SU-DHL-6 (cell line): ENCODE data around the gene SERP1.

ENCODE experiments used
- H2AFZ ChIP-seq: fragments of 200-600 bp; sonication (generic); 2 replicates; pipeline ENCODE4 v1.6.1; 2014; ENCODE audit warnings: low read depth, mild to moderate bottlenecking, moderate library complexity, mixed read lengths, antibody characterized with exemption, low read length; ENCODE audit not compliant: severe bottlenecking
- H3F3A ChIP-seq: fragments of 200-600 bp; shearing (Covaris generic); 2 replicates; pipeline ENCODE4 v1.6.0; 2016; ENCODE audit warnings: antibody characterized with exemption, mild to moderate bottlenecking; ENCODE audit not compliant: insufficient read depth
- H3K27ac ChIP-seq: fragments of 200-600 bp; sonication (generic); 2 replicates; pipeline ENCODE4 v1.5.1; 2016; ENCODE audit warnings: low read depth, mild to moderate bottlenecking, low read length, moderate library complexity, mixed read lengths
- H3K27me3 ChIP-seq: fragments of 200-600 bp; sonication (generic), shearing (Covaris generic); 2 replicates; pipeline ENCODE4 v1.6.0; 2014; ENCODE audit warnings: mild to moderate bottlenecking, low read length
- H3K36me3 ChIP-seq: fragments of 200-600 bp; sonication (generic); 2 replicates; pipeline ENCODE4 v1.6.1; 2014; ENCODE audit warnings: mild to moderate bottlenecking, low read length, mixed read lengths
- H3K4me2 ChIP-seq: fragments of 300-600, 200-600 bp; shearing (Covaris generic), sonication (generic); 2 replicates; pipeline ENCODE4 v1.6.0; 2014; ENCODE audit warnings: low read length, low read depth, mild to moderate bottlenecking; ENCODE audit not compliant: poor library complexity, severe bottlenecking
- H3K4me3 ChIP-seq: fragments of 200-600 bp; sonication (generic); 2 replicates; pipeline ENCODE4 v1.5.1; 2014; ENCODE audit warnings: antibody characterized with exemption, low read length, mild to moderate bottlenecking, mixed read lengths; ENCODE audit not compliant: insufficient read depth, poor library complexity, severe bottlenecking
- H3K79me2 ChIP-seq: fragments of 200-600 bp; sonication (generic); 2 replicates; pipeline ENCODE4 v1.6.1; 2014; ENCODE audit warnings: mild to moderate bottlenecking, low read length, moderate library complexity; ENCODE audit not compliant: insufficient read depth
- H3K9ac ChIP-seq: fragments of 200-600 bp; sonication (generic); 2 replicates; pipeline ENCODE4 v1.7.0; 2014; ENCODE audit warnings: mild to moderate bottlenecking, low read length
- H3K9me2 ChIP-seq: fragments of 200-600 bp; sonication (generic); replicated peaks from 2 replicates; pipeline ENCODE4 v1.6.1; 2014; ENCODE audit warnings: low read length; ENCODE audit not compliant: insufficient read depth
- H3K9me3 ChIP-seq: fragments of 200-600 bp; sonication (generic); 2 replicates; pipeline ENCODE4 v1.6.1; 2014; ENCODE audit warnings: low read length, mixed read lengths; ENCODE audit not compliant: insufficient read depth
- H4K20me1 ChIP-seq: fragments of 200-600 bp; sonication (generic); 2 replicates; pipeline ENCODE4 v1.6.1; 2014; ENCODE audit warnings: low read depth, mild to moderate bottlenecking, antibody characterized with exemption, low read length, moderate library complexity, mixed read lengths
- CTCF ChIP-seq: fragments of 200-600 bp; sonication (generic); IDR thresholded peaks from one replicate; pipeline ENCODE4 v1.5.1; 2017; ENCODE audit warnings: antibody characterized with exemption, mild to moderate bottlenecking, low read length, moderate library complexity; ENCODE audit not compliant: insufficient read depth, poor library complexity, severe bottlenecking
- EZH2phosphoT487 ChIP-seq: fragments of 200-600 bp; sonication (generic), shearing (Covaris generic); conservative IDR thresholded peaks from 2 replicates; pipeline ENCODE4 v1.6.1; 2018; ENCODE audit warnings: mild to moderate bottlenecking, antibody characterized with exemption, low read length, moderate library complexity, mixed read lengths

The SERP1 gene

DNA sequence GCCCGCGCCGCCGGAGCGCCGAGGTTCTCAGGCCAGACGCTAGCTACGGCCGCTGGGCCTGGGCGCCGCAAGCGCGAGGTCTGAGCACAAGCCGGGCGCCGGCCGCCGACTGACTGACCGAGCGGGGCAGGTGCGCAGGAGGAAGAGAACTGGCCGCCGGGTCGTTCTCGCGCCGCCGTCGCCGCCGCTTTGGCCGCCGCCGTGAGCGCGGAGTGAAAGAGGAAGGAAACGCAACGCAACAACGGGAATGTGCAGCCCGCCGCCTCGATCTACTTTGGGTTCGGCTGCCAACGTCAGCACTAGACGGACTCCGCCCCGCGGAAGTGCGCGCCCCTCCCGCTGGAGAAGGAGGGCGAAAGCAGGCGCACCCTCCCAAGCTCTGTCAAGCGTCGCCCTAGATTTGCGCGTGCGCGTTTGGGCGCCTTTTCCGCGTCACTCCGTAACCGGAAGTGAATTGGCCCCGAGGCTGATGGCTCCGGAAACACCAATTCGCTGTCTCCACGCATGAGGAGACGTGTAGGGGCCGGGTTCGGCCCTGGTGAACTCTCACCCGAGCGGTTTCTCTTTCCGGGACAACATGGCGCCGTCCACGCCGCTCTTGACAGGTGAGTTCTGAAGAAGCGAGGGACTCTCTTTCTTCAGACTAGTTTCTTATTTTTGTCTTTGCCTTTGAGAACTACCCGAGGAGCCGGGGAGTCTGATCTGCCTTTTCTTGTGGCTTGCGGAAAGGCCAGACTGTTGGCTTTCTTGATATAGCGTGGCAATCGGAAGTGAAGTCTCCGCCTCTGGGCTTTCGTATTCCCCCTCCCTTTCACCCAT, at the start of gene SERP1, which contains the start of gene EIF2A:
SERP1 (minus strand) TSS at position 271 of the 819 bp plus-strand sequence. CDS start 361 bp downstream, outside the sequence.
EIF2A (plus strand) TSS at position 562 of the 819 bp plus-strand sequence; CDS start at position 578, 16 bp downstream.
- peak within 1 kb of the TSS; percentile 80 for H3K27ac ChIP-seq
- peaks cover 27% of the 10 kb centered on the region for H3K36me3 ChIP-seq
- no peaks in the 10 kb centered on the region for H3K9me3 ChIP-seq
- peak within 1 kb of the TSS; percentile 97 for H3K9ac ChIP-seq
- peaks cover 14% of the 10 kb centered on the region; the same call in 1 of the 2 replicates for H4K20me1 ChIP-seq
- H3K4me3 ChIP-seq, result peak within 1 kb of the TSS; percentile 94
- TF ChIP-seq EZH2phosphoT487, result no peak
- no peak for TF ChIP-seq CTCF
- peak within 1 kb of the TSS; percentile 93 for H3K4me2 ChIP-seq
- peak within 1 kb of the TSS; percentile 59 for H2AFZ ChIP-seq
- peaks cover 1% of the 10 kb centered on the region; the same call in 1 of the 2 replicates for H3F3A ChIP-seq
- peaks cover 79% of the 10 kb centered on the region for H3K79me2 ChIP-seq
- no peaks in the 10 kb centered on the region for H3K9me2 ChIP-seq
- H3K27me3 ChIP-seq, result no peaks in the 10 kb centered on the region

- no peak overlapping the region for H2AFZ ChIP-seq
- H3K9me2 ChIP-seq, result no peaks in the 10 kb centered on the region
- no peaks in the 10 kb centered on the region for H3K9me3 ChIP-seq
- TF ChIP-seq EZH2phosphoT487 (no peak), CTCF (no peak)
- H3K27me3 ChIP-seq, result no peaks in the 10 kb centered on the region
- H3K9ac ChIP-seq, result no peak overlapping the region
- H3K4me2 ChIP-seq, result no peak overlapping the region
- H4K20me1 ChIP-seq, result peaks cover 3% of the 10 kb centered on the region; the same call in 1 of the 2 replicates
- no peaks in the 10 kb centered on the region for H3K36me3 ChIP-seq
- H3K4me3 ChIP-seq, result no peak overlapping the region
- no peak overlapping the region for H3K27ac ChIP-seq
- peaks cover 13% of the 10 kb centered on the region for H3F3A ChIP-seq
- H3K79me2 ChIP-seq, result peaks cover 60% of the 10 kb centered on the region
These were observed 47.9 kb upstream of the SERP1 start for GRCh38 chr3:150594150-150594549.

DNA sequence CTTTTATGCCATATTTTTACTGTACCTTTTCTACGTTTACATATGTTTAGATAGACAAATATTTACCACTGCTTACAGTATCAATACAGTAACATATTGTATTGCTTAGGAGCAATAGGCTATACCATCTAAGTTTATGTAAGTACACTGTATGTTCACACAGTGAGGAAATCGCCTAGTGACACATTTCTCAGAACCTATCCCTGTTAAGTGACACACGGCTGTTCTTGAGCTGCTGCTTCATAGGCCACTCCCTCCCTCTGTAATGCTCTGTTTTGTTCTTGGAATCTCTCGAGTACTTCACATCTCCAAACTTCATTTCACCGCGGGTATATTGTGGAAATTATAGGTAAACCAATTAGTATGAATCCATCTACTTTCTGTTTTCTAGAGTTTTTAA, 43.5 kb upstream of the SERP1 start:
- peaks cover 3% of the 10 kb centered on the region; the same call in 1 of the 2 replicates for H4K20me1 ChIP-seq
- no peak overlapping the region for H3K4me2 ChIP-seq
- H3K79me2 ChIP-seq, result peaks cover 27% of the 10 kb centered on the region
- H3K9me2 ChIP-seq, result no peaks in the 10 kb centered on the region
- H2AFZ ChIP-seq, result no peak overlapping the region
- H3K36me3 ChIP-seq, result peaks cover 5% of the 10 kb centered on the region; the same call in 1 of the 2 replicates
- no peaks in the 10 kb centered on the region for H3K27me3 ChIP-seq
- no peak overlapping the region for H3K9ac ChIP-seq
- peaks cover 21% of the 10 kb centered on the region for H3F3A ChIP-seq
- no peaks in the 10 kb centered on the region for H3K9me3 ChIP-seq
- no peak overlapping the region for H3K4me3 ChIP-seq
- no peak overlapping the region for H3K27ac ChIP-seq
- TF ChIP-seq EZH2phosphoT487 (no peak), CTCF (no peak)
